GM18861 (cell line): Measurements from ENCODE around the gene CSNK1A1L.

Experiments
- ATAC-seq: cut with Tn5 transposase; IDR thresholded peaks from one replicate; pipeline ENCODE4 v1.9.1; 2021; ENCODE audit not compliant: unreplicated experiment

Gene CSNK1A1L

DNA sequence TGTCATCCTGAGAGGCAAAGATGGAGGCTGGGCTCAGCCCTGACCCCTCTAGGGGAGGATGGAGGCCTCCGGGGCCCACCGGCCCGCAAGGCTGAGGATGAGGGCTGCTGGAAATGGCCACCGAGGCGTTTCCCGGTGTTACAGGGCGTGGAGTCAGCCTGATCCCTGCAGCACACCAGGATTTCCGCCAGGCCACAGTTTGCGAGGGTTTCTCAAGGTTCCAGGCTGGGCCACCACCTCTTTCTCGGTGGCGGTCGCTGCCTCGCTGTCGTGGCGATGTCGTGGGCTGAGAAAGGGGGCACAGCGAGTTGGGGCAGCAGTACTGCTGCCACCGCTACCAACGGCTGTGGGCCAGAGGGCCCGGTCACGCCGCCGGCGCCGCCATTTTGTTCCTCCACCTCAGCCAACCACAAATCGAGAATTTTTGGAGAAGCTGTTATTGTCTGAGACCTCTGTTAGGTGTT, at the start of gene CSNK1A1L:
CSNK1A1L (minus strand) TSS at position 414 of the 464 bp plus-strand sequence; CDS start at position 6, 408 bp downstream.
- no peak for ATAC-seq

DNA sequence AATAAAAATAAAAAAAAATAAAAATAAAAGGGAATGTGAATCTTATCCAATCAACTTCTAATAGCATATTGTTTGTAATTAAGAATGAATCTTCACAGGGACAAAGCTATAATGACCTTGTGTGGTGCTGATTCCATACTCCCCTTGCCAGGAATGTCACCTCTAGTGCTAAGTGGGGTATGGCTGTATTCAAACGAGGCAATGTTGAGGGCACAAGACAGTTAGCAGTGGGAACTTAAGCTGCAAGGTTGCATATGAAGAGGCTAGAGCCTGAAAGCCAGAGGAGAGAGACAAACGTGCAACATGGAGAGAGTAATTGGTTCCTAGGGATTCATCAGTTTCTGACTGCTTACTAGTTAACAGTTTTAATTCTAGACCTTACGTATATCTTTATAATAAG, 43.9 kb upstream of the CSNK1A1L start:
- ATAC-seq, result no peak

DNA sequence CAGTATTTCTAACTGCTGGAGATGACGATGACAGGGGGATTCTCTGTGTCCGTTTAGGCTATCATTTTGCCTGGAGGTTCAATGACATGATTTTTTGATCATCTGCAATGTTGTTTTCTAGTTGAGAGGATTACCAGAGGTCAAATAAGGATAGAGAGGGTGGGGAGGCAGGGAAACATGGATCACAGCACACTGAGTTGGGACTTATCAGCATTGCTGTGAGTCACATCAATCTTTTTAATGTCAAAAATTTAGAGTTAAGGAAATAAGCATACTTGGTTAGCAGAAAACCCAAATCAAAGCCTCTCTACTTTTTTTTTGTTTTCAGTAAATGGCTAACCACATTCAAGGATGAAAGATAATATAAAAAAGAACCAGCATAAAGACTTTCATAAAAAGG, 43.0 kb upstream of the CSNK1A1L start:
- no peak for ATAC-seq

DNA sequence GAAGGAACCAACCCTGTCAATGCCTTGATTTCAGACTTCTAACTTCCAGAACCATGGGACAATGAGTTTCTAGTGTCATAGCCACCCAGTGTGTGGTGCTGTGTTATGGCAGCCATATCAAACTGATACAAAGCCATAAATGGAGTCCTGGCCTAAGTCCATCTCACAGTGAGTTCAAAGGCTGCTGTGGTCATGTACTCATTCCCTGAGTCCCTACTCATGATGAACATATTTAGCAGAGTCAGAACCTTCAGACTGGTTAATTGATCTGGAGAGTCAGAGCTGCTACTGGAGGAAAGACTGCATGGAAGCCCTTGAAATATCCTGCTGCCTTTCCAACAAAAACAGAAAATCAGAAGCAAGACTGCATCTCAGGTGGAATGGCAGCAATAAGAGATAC, 39.2 kb upstream of the CSNK1A1L start:
- no peak for ATAC-seq

DNA sequence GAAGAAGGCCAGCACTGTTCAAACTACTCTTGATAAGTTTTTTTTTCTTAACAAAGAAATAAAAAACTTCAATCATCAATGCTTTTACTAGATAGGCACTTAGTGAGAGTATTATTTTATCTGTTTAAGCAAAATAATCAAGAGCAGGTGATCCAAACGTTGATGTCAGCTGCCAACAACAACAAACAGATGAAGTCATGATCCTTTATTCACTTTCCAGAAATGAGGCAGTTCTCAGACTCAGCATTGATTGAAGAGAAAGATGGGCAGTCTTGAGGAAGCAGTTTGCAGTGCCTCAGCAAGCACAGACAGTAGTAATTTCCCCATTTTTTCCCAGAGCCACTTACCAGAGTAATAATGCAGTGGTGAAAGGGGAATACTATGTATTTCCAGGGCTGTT, 38.4 kb upstream of the CSNK1A1L start:
- no peak for ATAC-seq

DNA sequence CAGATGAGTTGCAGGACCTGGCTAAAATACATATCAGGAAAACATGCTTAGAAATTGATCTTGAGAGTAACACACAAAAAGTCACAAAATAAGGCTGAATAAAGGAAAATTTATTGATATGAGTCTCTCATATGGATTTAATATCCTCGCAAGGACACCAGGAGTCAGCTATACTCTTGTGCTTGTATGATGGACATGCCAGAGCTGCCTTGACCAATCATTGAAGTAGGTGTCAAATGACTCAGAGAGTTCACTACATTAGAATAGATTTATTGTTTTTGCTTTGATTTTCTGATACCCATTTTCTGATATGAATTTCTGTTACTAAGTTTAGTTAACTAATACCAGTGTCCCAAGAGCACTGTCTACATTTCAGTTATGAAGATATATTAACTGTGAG, 37.4 kb upstream of the CSNK1A1L start:
- no peak for ATAC-seq

DNA sequence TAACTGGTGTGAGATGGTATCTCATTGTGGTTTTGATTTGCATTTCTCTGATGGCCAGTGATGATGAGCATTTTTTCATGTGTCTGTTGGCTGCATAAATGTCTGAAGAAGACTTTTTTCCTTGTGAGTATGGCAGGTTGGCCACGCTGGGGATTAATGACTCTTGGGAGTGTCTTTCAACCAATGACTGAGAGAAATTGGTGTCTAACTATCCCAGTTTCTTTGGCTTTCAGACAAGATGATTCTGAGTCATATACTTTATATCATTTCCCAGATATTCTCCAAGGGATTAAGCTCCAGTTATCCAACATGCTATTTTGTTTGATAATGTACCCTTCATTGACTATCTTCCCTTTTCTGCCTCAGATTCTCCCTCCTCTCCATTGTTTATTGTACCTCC, 35.5 kb upstream of the CSNK1A1L start:
- ATAC-seq, result no peak

DNA sequence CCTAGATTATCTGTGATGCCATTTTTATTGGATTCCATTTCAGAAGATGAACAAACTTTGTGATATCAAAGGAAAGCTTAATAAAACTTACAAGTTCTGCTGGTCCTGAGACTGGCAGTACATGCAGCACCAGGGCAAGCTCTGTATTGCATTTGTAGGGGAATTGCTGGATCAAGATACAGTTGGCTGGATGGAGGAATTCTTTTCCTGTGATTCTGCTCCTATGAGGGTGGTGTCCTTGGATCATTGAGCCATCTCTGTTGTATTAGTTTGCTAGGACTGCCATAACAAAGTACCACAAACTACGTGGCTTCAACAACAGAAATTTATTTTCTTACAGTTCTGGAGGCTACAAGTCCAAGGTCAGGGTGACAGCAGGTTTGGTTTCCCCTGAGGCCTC, 33.9 kb upstream of the CSNK1A1L start:
- ATAC-seq, result no peak

DNA sequence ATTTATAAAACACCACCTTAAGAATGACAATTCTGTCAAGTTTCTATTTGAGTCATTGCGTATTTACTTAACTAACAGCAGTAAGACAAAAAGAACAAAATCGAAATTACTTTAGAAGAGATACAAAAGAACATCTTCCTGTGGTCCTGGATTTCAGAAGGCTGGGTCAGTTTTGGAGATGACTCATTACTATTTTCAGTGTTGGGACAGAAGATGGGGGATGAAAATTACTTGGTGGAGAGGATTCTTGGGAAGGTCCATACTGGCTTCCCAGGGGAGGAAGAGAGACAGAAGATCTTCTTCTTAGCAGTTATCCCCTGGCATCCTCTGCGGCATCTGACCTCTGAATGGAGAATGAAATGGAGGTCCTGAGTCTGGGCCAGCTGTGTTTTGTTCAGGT, 33.5 kb upstream of the CSNK1A1L start:
- no peak for ATAC-seq

DNA sequence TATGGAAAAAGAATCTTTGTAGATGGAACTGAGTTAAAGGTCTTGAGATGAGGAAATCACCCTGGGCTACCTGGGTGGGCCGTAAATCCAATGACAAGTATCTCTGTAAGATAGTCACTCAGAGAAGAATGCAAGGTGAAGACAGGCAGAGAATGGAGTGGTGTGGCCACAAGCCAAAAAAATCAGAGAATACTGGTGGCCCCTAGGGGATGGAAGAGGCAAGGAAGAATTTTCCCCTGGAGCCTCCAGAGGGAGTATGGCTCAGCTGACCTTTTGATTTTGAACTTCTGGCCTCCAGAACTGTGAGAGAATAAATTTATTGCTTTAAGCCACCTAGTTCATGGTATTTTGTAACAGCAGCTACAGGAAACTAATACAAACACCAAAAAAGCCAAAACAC, 32.7 kb upstream of the CSNK1A1L start:
- ATAC-seq, result no peak

DNA sequence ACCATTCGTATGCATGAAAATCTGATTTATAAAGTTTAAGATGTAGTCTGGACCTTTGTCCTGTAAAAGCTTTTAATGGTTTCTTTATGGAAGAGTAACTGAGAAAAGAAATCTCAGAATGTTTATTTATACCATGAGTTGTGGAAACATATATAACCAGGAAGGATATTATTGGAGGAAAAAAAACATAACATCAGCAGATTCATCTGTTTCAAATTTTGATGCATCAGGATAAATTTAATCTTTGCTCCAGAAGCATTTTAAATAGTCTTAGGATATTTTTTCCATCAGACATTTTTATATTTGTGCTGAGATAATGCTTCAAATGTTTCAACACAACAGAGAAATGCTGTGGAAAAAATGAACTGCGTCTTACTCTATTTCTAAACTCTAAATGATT, 31.2 kb upstream of the CSNK1A1L start:
- ATAC-seq, result no peak

DNA sequence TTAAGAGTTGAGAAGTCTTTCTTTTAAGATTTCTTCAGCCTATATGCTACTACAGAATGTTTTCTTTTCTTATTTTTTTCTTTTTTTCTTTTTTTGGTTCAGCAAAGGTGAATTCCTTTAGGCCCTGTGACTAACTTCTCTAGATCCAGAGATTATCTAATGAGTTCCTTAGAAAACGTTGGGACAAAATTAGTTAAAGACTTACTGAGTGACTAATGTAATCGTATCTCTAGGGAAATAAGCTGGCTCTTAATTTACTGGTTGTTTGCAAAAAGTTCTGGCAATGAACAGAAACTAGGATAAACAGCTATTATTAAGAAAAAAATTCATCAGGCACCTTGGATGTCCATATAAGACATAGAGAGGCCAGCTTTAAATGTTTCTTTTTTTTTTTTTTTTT, 30.7 kb upstream of the CSNK1A1L start:
- ATAC-seq, result no peak

DNA sequence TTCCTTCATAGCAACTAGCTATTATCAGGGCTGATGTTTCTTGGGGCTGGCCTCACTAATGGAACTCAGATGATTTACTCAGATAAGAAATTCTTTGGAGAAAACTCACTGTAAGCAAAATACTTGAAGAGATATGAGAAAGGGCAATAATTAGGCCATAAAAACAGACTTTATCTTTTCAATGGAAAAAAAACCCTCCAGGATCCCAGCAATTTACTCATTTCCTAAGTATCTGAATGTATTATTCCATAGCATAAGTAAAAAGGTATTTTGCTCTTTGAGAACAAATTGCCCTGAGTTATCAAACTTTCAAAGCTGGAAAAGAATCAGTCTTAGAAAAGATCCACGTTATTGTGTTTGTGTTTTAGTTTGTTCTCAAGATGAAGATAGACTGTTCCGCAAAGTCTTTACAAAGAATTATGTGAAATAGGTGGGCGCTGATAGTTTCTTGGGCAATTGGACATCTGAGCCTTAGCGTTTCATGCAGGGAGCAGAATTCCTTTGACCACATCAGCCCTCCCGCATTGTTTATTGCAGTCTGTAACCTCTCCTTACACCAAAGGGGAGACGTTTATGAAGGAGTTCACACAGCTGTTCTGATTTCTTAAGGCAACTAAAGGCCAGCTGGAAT, 29.1 kb upstream of the CSNK1A1L start:
- ATAC-seq, result no peak

DNA sequence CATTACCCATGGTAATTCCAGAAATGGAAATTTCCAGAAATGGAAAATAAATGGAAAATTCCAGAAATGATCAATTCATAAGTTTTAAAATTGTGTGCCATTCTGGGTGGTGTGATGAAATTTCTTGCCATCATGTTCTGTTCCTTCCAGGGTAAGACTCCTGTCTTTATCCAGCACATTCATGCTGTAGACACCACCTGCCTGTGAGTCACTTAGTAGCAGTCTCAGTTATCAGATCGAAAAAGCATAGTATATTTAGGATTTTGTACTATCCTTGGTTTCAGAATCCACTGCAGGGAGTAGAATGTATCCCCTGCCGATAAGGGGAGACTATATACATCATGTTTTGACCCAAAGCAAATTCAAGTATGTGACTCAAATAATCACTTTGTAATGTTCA, 26.7 kb upstream of the CSNK1A1L start:
- no peak for ATAC-seq

DNA sequence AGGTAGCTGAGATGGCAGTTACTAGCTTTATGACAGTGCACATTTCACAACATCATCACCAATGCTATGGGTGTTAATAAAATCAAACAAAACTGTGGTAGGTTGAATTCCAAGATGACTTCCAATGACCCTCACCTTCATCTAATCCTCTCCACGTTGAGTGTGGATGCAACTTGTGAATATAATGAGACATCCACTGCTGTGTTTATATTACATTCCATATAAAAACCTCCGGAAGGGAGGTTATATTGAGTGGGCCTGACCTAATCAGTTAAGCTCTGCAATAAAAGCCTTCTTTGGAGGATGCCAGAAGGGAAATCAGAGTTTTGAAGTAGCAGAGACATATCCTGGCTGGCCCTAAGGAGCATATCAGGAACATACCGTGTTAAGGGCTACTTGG, 25.6 kb upstream of the CSNK1A1L start:
- ATAC-seq, result no peak

DNA sequence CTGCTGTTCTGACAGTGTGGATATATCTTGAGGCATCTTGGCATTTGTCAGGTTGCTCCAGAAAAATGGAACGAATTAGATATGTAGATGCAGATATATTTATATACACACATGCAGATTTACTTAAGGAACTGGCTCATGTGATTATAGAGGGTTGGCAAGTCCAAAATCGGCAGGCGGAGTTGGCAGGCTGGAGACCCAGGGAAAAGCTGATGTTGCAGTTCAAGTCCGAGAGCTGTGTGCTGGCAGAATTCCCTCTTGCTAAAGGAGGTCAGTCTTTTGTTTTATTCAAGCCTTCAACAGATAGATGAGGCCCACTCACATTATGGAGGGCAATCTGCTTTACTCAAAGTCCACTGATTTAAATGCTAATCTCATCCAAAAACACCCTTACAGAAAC, 24.4 kb upstream of the CSNK1A1L start:
- ATAC-seq, result no peak

DNA sequence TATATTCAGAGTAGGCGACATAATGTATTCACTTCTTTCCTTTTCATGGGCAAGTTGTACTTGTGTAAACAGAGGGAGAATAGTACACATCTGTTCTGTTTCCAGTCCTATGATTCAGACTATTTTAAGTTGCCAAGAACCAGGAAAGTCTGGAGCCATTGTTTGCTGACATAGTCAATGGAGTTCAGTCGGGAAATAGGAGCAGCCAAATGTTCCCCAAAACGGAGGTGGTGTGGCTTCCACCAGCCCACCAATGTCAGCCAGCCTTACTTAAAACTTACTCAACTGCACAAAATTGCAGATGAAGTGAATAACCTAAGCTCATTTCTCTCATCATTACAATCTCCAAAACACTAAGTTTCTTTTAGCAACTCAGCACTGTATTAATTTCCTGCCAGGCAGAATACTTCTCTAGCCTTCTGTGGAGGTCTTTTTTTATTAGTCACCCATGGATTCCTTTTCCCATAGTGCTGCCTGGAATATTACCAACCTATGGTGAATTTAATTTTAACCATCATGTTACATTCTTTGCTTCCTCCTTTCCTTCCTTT, 22.3 kb upstream of the CSNK1A1L start:
- ATAC-seq, result no peak

DNA sequence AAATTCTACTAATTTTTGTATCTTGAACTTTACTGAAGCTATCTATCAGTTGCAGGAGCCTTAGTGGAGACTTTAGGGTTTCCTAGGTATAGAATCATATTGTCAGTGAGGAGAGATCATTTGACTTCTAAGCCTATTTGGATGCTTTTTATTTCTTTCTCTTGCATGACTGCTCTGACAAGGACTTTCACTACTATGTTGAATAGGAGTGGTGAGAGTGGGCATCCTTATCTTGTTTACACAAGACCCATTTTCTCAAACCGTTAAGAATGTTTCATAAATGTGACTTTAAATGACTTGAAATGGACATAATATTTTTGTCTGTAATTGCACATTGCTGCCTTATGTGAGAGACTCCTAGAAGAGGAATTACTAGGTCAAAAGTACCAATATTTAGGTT, 17.9 kb upstream of the CSNK1A1L start:
- ATAC-seq, result no peak

DNA sequence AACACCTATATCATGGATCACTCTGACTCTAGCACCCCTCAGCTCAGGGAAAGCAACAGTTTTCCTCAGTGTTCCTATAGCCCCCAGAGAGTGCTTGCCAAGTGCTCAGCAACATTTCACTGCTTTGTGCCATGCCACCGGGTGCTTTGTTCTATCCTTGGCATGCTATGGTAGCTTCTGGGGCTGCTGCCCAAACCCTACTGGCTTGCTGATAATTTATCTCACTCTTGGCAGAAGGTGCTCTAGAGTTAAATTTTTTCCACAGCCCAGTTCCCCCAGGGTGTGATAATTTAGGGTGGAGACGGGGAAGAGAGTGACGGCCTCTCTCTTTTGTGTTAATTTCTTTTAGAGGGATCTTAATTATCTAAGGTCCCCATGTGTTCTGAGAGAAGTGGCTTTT, 12.6 kb upstream of the CSNK1A1L start:
- no peak for ATAC-seq

DNA sequence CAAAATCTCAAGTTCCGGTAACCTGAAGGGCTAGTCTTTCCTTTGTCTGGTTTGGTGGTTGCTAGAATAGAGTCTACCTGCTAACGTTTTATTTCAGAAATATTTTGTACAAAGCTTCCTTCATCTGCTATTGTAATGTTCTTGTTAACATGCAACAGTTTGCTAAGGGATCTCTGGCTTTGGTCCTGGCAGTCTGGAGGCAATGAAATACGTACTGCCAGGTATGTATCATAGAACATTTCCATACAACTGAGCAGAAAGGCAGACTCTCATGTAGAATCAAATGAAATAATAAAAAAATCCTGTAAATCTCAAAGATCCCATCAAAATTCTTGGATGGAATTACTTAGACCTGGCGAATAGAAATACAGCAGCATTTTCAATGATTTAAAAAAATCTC, 8.8 kb upstream of the CSNK1A1L start:
- ATAC-seq, result no peak

DNA sequence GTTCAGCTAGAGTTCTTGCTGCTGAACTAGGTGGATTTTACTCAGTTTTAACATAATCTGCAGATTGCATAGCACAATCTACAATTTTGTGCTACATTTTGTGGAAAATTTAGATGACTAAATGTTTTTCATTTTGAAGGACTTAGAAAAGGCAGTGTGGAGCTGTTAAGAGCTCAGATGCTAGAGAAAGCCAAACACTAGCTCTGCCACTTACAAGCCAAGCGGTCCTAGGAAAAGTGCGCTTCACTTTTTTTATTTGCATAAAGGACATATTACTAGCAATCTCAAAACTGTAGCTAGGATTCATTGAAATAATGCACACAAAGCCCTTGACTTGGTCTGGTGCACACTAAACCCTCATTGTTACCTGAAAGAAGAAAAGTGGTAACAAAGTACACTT, 8.1 kb upstream of the CSNK1A1L start:
- no peak for ATAC-seq

DNA sequence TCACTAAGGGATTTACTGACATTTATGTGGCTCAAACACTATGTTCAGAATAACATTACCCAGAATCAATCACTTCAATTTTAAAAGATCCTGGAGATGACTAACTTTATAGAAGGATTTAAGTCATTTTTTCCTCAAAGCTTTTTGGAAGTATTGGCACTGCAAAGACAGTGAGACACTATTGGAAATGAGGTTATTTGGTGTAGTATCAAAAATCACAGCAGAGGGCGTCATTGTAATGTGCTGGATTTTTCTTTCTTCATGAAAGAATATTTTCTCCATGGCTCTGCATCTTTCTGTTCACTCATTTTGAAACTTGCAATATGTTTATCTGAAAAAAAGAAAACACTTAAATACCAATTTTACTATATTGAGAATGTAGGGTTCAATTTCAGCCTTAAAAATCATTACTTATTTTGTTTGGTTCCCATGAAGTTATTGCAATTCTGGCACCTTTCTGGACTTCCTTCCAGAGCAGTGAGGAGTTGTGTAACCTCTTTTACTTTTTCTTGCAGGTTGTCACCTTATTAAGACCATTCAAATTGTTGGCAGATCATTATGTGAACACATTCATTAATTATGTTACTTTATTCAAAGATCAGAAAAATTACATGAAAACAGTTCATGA, 3.7 kb upstream of the CSNK1A1L start:
- no peak for ATAC-seq

DNA sequence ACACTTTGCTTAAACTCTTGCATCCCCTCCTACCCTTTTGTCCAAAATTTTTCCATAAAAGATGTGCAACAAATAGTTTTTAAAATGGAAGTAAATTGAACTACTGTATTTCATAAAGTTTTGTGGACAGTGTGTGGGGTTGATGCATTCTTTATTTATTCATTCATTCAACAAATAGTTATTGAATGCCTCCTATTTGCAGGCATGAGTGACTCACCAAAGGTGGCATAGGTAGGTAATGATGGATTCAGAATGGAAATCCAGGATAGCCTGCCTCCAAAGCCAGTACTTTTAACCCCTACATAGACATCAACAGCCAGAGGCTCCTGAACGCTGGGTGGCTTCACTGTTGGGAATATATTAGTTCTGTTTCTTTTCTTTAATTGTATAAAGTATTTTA, 2.4 kb upstream of the CSNK1A1L start:
- ATAC-seq, result no peak
